Dedifferentiated amniotic fluid mesenchymal stem cell (primary cell): Measurements from ENCODE around the gene LMOD1.

ENCODE experiments used
- DNase-seq: peaks from one replicate; pipeline ENCODE4 v3.0.0-alpha.2; 2016; ENCODE audit errors: extremely low spot score

The LMOD1 gene

GRCh38 chr1:201892211-201892610 is 54.1 kb downstream of the LMOD1 start:
- no peak for DNase-seq

- DNase-seq = no peak
Measured at GRCh38 chr1:201891451-201892045, 54.8 kb downstream of the LMOD1 start.

- no peak for DNase-seq
Measured at GRCh38 chr1:201890806-201891450, 55.4 kb downstream of the LMOD1 start.

GRCh38 chr1:201890223-201890622 is 56.1 kb downstream of the LMOD1 start:
- DNase-seq = no peak

- no peak for DNase-seq
Measured at GRCh38 chr1:201889090-201889968, 57.0 kb downstream of the LMOD1 start.

GRCh38 chr1:201888282-201889089 is 57.9 kb downstream of the LMOD1 start, which contains the start of gene SHISA4:
Gene SHISA4 (plus strand): TSS chr1:201888898. CDS start chr1:201888995, 97 bp downstream.
- DNase-seq = peak; percentile 45

GRCh38 chr1:201887116-201887866 is 59.1 kb downstream of the LMOD1 start:
- DNase-seq = no peak

GRCh38 chr1:201886103-201886885 is 60.1 kb downstream of the LMOD1 start:
- DNase-seq = no peak

- DNase-seq = no peak
Measured at GRCh38 chr1:201885531-201886075, 60.7 kb downstream of the LMOD1 start.

- DNase-seq = no peak
Measured at GRCh38 chr1:201884425-201884824, 61.9 kb downstream of the LMOD1 start.

- DNase-seq = no peak
Measured at GRCh38 chr1:201883786-201884185, 62.6 kb downstream of the LMOD1 start.

GRCh38 chr1:201883266-201883665 is 63.1 kb downstream of the LMOD1 start:
- no peak for DNase-seq

GRCh38 chr1:201882665-201883132 is 63.6 kb downstream of the LMOD1 start:
- peak; percentile 32 for DNase-seq

GRCh38 chr1:201881617-201882016 is 64.7 kb downstream of the LMOD1 start:
- DNase-seq = no peak

- no peak for DNase-seq
Measured at GRCh38 chr1:201880928-201881571, 65.3 kb downstream of the LMOD1 start.

- peak; percentile 44 for DNase-seq
Measured at GRCh38 chr1:201877877-201878401, 68.4 kb downstream of the LMOD1 start.

- DNase-seq = no peak
Measured at GRCh38 chr1:201876148-201876818, 70.1 kb downstream of the LMOD1 start.

- DNase-seq = no peak
Measured at GRCh38 chr1:201874672-201875071, 71.7 kb downstream of the LMOD1 start.
